Erythroblast (primary cell): ENCODE measurements around the gene SLC12A5.

ENCODE experiments used
- GATA1 ChIP-seq: IDR thresholded peaks from 2 replicates; pipeline ENCODE4 v1.6.1; 2011; ENCODE audit warnings: low read depth, mild to moderate bottlenecking, control low read depth, low read length, moderate library complexity
- POLR2A ChIP-seq: IDR thresholded peaks from 2 replicates; pipeline ENCODE4 v1.6.1; 2011; ENCODE audit warnings: mild to moderate bottlenecking, low read length

GRCh38 chr20:46077642-46078305, 48.8 kb downstream of the SLC12A5 start:
- TF ChIP-seq POLR2A (no peak), GATA1 (no peak)
